Ovary (tissue), 3 donors: ENCODE data around the gene TLL2.

ENCODE experiments used
- CTCF ChIP-seq, 3 donors: fragments of 450-650 bp in 2 of 3; fragments of 200-600 bp in 1 of 3; IDR thresholded peaks; one replicate each; pipeline versions ENCODE4 v1.5.1 to v1.8.0; 2016 to 2022; ENCODE audit warnings: antibody characterized with exemption in 3 of 3, mild to moderate bottlenecking in 1 of 3
- POLR2A ChIP-seq: fragments of 450-650 bp; IDR thresholded peaks from one replicate; pipeline ENCODE4 v1.6.1; 2017; ENCODE audit warnings: antibody characterized with exemption, mild to moderate bottlenecking, moderate library complexity
- donor health status: DM: no; HTN: no; CAD: no.

GRCh38 chr10:96555330-96555729 is 41.6 kb upstream of the TLL2 start:
- TF ChIP-seq CTCF (IDR thresholded peaks at IDR 0.05) (no peak), POLR2A (no peak)
